Natural killer cell (primary cell): ENCODE results near the gene JAKMIP1. TPM values are rescaled to one million over a fixed set of nuclear protein-coding genes. Genes with fewer than 3 reads are reported as not detected.

Experiments used
- ATAC-seq, 3 donors: fragments of 150-1000 bp in 2 of 3; fragments of 200-7000 bp in 1 of 3; cut with Tn5 transposase; 1 replicate in 1 of 3; 2 replicates in 2 of 3; pipeline ENCODE4 v1.10.0; 2021; ENCODE audit warnings: mild to moderate bottlenecking in 2 of 3, moderate library complexity in 2 of 3
- DNase-seq, 2 donors: peaks; one replicate each; pipeline versions ENCODE4 v3.0.0 to v3.0.0-alpha.2; 2013 to 2021; ENCODE audit warnings: mixed read lengths in 1 of 2
- H3K27ac ChIP-seq: one replicate; pipeline ENCODE4 v1.5.1; 2013; ENCODE audit warnings: mild to moderate bottlenecking, low read length
- H3K27me3 ChIP-seq: one replicate; pipeline ENCODE4 v1.6.1; 2013; ENCODE audit warnings: low read length; ENCODE audit not compliant: control insufficient read depth, insufficient read depth
- H3K36me3 ChIP-seq: one replicate; pipeline ENCODE4 v1.6.1; 2013; ENCODE audit warnings: low read length; ENCODE audit not compliant: control insufficient read depth, insufficient read depth
- H3K4me1 ChIP-seq: one replicate; pipeline ENCODE4 v1.6.1; 2013; ENCODE audit warnings: low read length; ENCODE audit not compliant: control insufficient read depth, insufficient read depth
- H3K4me3 ChIP-seq: one replicate; pipeline ENCODE4 v1.5.1; 2013; ENCODE audit warnings: low read length
- H3K9me3 ChIP-seq: one replicate; pipeline ENCODE4 v1.6.1; 2013; ENCODE audit warnings: low read length; ENCODE audit not compliant: control insufficient read depth, insufficient read depth
- H3K27ac Mint-ChIP-seq, 2 donors: one replicate each; pipeline ENCODE4 v1.8.0; 2022; ENCODE audit warnings: mild to moderate bottlenecking in 2 of 2, mixed read lengths in 2 of 2, moderate library complexity in 1 of 2
- H3K27me3 Mint-ChIP-seq, 2 donors: one replicate each; pipeline ENCODE4 v1.8.0; 2022; ENCODE audit warnings: low read depth in 2 of 2, mixed read lengths in 2 of 2
- H3K36me3 Mint-ChIP-seq: one replicate; pipeline ENCODE4 v1.8.0; 2022; ENCODE audit warnings: mixed read lengths
- H3K4me1 Mint-ChIP-seq, 2 donors: one replicate each; pipeline ENCODE4 v1.8.0; 2022; ENCODE audit warnings: mixed read lengths in 2 of 2
- H3K4me3 Mint-ChIP-seq: one replicate; pipeline ENCODE4 v1.8.0; 2022; ENCODE audit warnings: mild to moderate bottlenecking, moderate library complexity, mixed read lengths
- H3K9me3 Mint-ChIP-seq, 2 donors: one replicate each; pipeline ENCODE4 v1.8.0; 2022; ENCODE audit warnings: mixed read lengths in 2 of 2
- WGBS: methylation state at CpG from one replicate; pipeline ENCODE4 v1.1.7; 2013; ENCODE audit warnings: missing lambda C conversion rate; ENCODE audit not compliant: insufficient coverage; 5-methylcytosine and 5-hydroxymethylcytosine counted together
- intact Hi-C: fragments of 100-400 bp; cut with micrococcal nuclease; formaldehyde crosslinking; loops from one replicate; pipeline ENCODE4 v1.14.2; 2022
- total RNA-seq, 4 donors: library from RNA; stranded (reverse); fragments of 120-200 nt in 1 of 4; gene quantifications; one replicate each; pipeline versions ENCODE4 v1.2.3 to v1.2.4, GENCODE V29; 2013 to 2022
- TF ChIP-seq, protein P1 (sequence below): fragments of 200-600 bp; IDR thresholded peaks from one replicate; pipeline ENCODE4 v1.8.0; 2022; ENCODE audit warnings: antibody characterized with exemption

JAKMIP1 gene
- total RNA-seq, 3 donors from 2014 or later (not counting 1 experiment from before 2014, with no cell fraction given), result 8.8 to 21.8 (median 16.4) TPM

- H3K27ac Mint-ChIP-seq, result no peak overlapping the region
- peaks cover 0 to 15% of the 10 kb centered on the region in 2 donors for H3K4me1 Mint-ChIP-seq
- peaks cover 6% of the 10 kb centered on the region for H3K4me1 ChIP-seq
- no peaks in the 10 kb centered on the region for H3K27me3 Mint-ChIP-seq
- H3K4me3 ChIP-seq, result no peak overlapping the region
- H3K9me3 Mint-ChIP-seq, result no peaks in the 10 kb centered on the region
- no peaks in the 10 kb centered on the region for H3K36me3 ChIP-seq
- H3K4me3 Mint-ChIP-seq, result no peak overlapping the region
- H3K27ac ChIP-seq, result no peak overlapping the region
- H3K36me3 Mint-ChIP-seq, result no peaks in the 10 kb centered on the region
- intact Hi-C loops, result no loop called here
- TF ChIP-seq, protein P1, sequence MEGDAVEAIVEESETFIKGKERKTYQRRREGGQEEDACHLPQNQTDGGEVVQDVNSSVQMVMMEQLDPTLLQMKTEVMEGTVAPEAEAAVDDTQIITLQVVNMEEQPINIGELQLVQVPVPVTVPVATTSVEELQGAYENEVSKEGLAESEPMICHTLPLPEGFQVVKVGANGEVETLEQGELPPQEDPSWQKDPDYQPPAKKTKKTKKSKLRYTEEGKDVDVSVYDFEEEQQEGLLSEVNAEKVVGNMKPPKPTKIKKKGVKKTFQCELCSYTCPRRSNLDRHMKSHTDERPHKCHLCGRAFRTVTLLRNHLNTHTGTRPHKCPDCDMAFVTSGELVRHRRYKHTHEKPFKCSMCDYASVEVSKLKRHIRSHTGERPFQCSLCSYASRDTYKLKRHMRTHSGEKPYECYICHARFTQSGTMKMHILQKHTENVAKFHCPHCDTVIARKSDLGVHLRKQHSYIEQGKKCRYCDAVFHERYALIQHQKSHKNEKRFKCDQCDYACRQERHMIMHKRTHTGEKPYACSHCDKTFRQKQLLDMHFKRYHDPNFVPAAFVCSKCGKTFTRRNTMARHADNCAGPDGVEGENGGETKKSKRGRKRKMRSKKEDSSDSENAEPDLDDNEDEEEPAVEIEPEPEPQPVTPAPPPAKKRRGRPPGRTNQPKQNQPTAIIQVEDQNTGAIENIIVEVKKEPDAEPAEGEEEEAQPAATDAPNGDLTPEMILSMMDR, result no peak
- H3K27me3 ChIP-seq, result no peaks in the 10 kb centered on the region
- ATAC-seq, result no peak
- no peaks in the 10 kb centered on the region for H3K9me3 ChIP-seq
- no peak for DNase-seq
- 98% methylated on average over 3 of the region's 3 CpGs for WGBS
Observed at GRCh38 chr4:6086846-6087245, 113.5 kb downstream of the JAKMIP1 start.

DNA sequence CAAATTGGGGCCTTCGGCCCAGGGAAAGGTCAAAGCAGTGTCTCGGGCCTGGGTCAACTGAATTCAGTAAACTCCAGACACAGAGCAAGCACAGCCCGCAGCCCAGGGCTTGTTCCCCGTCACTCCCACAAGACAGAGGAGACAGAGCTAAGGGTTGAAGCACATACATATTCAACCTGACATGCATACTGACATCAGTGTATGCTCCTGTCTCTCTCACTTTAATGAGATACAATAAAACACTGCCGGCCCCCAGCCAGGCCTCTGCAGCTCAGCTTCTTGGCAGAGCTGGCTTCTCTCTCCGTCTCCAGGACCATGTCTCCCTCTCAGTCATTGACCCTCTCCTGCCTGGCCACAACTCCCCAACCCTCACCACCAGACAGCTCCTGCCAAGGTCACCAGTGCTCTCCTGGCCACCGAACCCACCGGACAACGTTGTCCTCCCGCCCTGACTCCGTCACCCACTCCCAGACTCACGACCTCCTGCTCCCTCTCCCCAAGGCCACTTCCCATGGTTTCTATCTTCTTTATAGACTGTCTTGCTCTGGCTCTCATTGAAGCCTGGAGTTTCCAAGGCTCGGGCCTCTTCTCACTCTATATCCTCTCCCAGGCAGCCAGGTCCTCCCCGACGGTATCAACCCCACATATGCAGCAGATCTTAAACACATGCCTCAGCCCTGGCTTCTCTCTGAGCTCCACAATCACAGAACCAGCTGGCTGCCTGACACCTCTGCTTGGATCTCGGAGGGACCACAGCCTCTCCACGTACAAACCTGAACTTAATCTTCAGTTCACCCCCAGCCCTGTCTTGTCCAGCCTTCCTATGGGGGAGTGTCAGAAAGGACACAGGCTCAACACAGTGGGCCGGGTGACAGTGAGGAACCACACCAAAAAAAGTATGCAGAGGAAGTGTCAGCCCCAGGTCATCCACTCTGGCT lies 114.4 kb downstream of the JAKMIP1 start:
- ATAC-seq (no peak), DNase-seq (no peak)
- Histone ChIP-seq H3K27me3 (no peaks in the 10 kb centered on the region), H3K4me1 (no peaks in the 10 kb centered on the region), H3K36me3 (peaks cover 4% of the 10 kb centered on the region), H3K4me3 (no peak overlapping the region), H3K9me3 (no peaks in the 10 kb centered on the region), H3K27ac (no peak overlapping the region)
- 93% methylated on average over 18 of the region's 18 CpGs for WGBS
- Mint-ChIP-seq H3K9me3 (no peaks in the 10 kb centered on the region), H3K27me3 (no peaks in the 10 kb centered on the region), H3K4me3 (no peak overlapping the region), H3K4me1 (peaks cover 0 to 6% of the 10 kb centered on the region in 2 donors), H3K27ac (no peak overlapping the region), H3K36me3 (no peaks in the 10 kb centered on the region)
- TF ChIP-seq, protein P1, result no peak
- intact Hi-C loops, result no loop called here

GRCh38 chr4:6085028-6085690 lies 115.2 kb downstream of the JAKMIP1 start:
- no peaks in the 10 kb centered on the region for H3K27me3 Mint-ChIP-seq
- Histone ChIP-seq H3K36me3 (peaks cover 4% of the 10 kb centered on the region), H3K4me1 (no peaks in the 10 kb centered on the region), H3K4me3 (no peak overlapping the region), H3K27me3 (no peaks in the 10 kb centered on the region), H3K9me3 (no peaks in the 10 kb centered on the region), H3K27ac (no peak overlapping the region)
- no peaks in the 10 kb centered on the region for H3K9me3 Mint-ChIP-seq
- H3K27ac Mint-ChIP-seq, result no peak overlapping the region
- no peak overlapping the region for H3K4me3 Mint-ChIP-seq
- no peak for DNase-seq
- no peak for ATAC-seq
- TF ChIP-seq, protein P1, result no peak
- H3K4me1 Mint-ChIP-seq, result no peaks in the 10 kb centered on the region
- H3K36me3 Mint-ChIP-seq, result no peaks in the 10 kb centered on the region
- 90% methylated on average over 11 of the region's 16 CpGs for WGBS
- intact Hi-C loops, result no loop called here
